K562 (cell line): ENCODE results near the gene MICALL2. TPM values are rescaled to one million over a fixed set of nuclear protein-coding genes. Genes with fewer than 3 reads are reported as not detected.

Experiments
- ATF1 ChIP-seq, 2 experiments: fragments of 450-650 bp in 1 of 2; IDR thresholded peaks; 2 replicates each; pipeline ENCODE4 v1.6.1; 2016; ENCODE audit warnings: missing compliant biosample characterization in 1 of 2, missing genetic modification characterization in 1 of 2
- BCLAF1 ChIP-seq, 2 experiments: fragments of 450-650 bp in 1 of 2; IDR thresholded peaks; 2 replicates each; pipeline ENCODE4 v1.6.1; 2011 to 2017; ENCODE audit warnings: low read depth in 2 of 2, antibody characterized with exemption in 1 of 2, borderline replicate concordance in 1 of 2, low read length in 1 of 2, mild to moderate bottlenecking in 1 of 2, mixed read lengths in 1 of 2; ENCODE audit not compliant: control insufficient read depth in 1 of 2
- CBFB ChIP-seq: sonication (generic); formaldehyde crosslinking; IDR thresholded peaks from 2 replicates; pipeline ENCODE4 v1.4.0; 2020; ENCODE audit warnings: mild to moderate bottlenecking, missing genetic modification reagents
- CCAR2 ChIP-seq: fragments of 200-400 bp; formaldehyde crosslinking; IDR thresholded peaks from 2 replicates; pipeline ENCODE4 v1.6.1; 2017; ENCODE audit warnings: mild to moderate bottlenecking, low read depth, low read length
- MCM5 ChIP-seq: fragments of 450-650 bp; IDR thresholded peaks from 2 replicates; pipeline ENCODE4 v1.6.1; 2016; ENCODE audit warnings: low read depth
- MTA1 ChIP-seq: fragments of 450-650 bp; IDR thresholded peaks from 2 replicates; pipeline ENCODE4 v1.6.1; 2017; ENCODE audit warnings: borderline replicate concordance
- PCBP2 ChIP-seq: fragments of 200-400 bp; formaldehyde crosslinking; IDR thresholded peaks from 2 replicates; pipeline ENCODE4 v1.6.1; 2018; ENCODE audit warnings: low read length, low read depth, mild to moderate bottlenecking, moderate library complexity; ENCODE audit not compliant: poor library complexity, severe bottlenecking
- PHF21A ChIP-seq: fragments of 450-650 bp; IDR thresholded peaks from 2 replicates; pipeline ENCODE4 v1.6.1; 2017; ENCODE audit warnings: low read depth, borderline replicate concordance
- RBFOX2 ChIP-seq: fragments of 200-400 bp; formaldehyde crosslinking; IDR thresholded peaks from 2 replicates; pipeline ENCODE4 v1.6.1; 2017; ENCODE audit warnings: low read depth, mild to moderate bottlenecking, low read length, moderate library complexity
- SMARCB1 ChIP-seq: IDR thresholded peaks from 2 replicates; pipeline ENCODE4 v1.6.1; 2011; ENCODE audit warnings: improper control_type of control experiment, low read depth; ENCODE audit not compliant: insufficient read length
- TCF15 ChIP-seq: fragments of 250-450 bp; sonication (Bioruptor Pico); IDR thresholded peaks from 2 replicates; pipeline ENCODE4 v1.8.0; 2022; ENCODE audit warnings: moderate library complexity, mild to moderate bottlenecking, inconsistent platforms
- U2AF2 ChIP-seq: fragments of 200-400 bp; formaldehyde crosslinking; optimal IDR thresholded peaks from 2 replicates; pipeline ENCODE3; 2017; ENCODE audit warnings: low read depth, mild to moderate bottlenecking, low read length
- ZBED1 ChIP-seq: IDR thresholded peaks from 2 replicates; pipeline ENCODE4 v1.6.1; 2014
- ZNF263 ChIP-seq: sonication (generic); formaldehyde crosslinking; IDR thresholded peaks from 2 replicates; pipeline ENCODE4 v1.8.0; 2022; ENCODE audit warnings: mild to moderate bottlenecking, missing genetic modification reagents, borderline replicate concordance
- ZNF407 ChIP-seq: fragments of 450-650 bp; IDR thresholded peaks from 2 replicates; pipeline ENCODE4 v1.6.1; 2016; ENCODE audit warnings: low read depth
- ZNF696 ChIP-seq: fragments of 250-450 bp; sonication (Bioruptor Pico); conservative IDR thresholded peaks from 2 replicates; pipeline ENCODE4 v1.4.0; 2020; ENCODE audit warnings: mild to moderate bottlenecking, moderate library complexity
- polyA plus RNA-seq, 8 experiments: library from polyadenylated mRNA; depleted of rRNA in 4 of 8; stranded (reverse) in 5 of 8; unstranded in 3 of 8; fragments of >200 nt; fragmentation: Nextera tagmentation in 2 of 8; fragmentation: Illumina TruSeq in 1 of 8; extraction: Ambion mirVana in 2 of 8; extraction: Trizol in 1 of 8; gene quantifications; 2 replicates each; pipeline versions ENCODE4 v1.2.1 to v1.2.3, GENCODE V29; 2011 to 2014; ENCODE audit warnings: inconsistent platforms in 1 of 8, missing spikeins in 1 of 8
- total RNA-seq, 7 experiments: library from RNA; depleted of rRNA in 6 of 7; stranded (reverse); fragments of >200 nt in 6 of 7; fragmentation: Illumina TruSeq in 2 of 7; extraction: Trizol in 2 of 7; gene quantifications; 2 replicates each; pipeline versions ENCODE4 v1.2.1 to v1.2.3, GENCODE V29; 2011 to 2021; ENCODE audit warnings: low replicate concordance in 1 of 7

Gene MICALL2
- total and polyA plus RNA-seq, 9 of the 15 experiments (the other 6 are each of a cell fraction or from before 2014, with no cell fraction given): 1.8 to 103 (median 17.0) TPM

- TF ChIP-seq BCLAF1 (IDR thresholded peaks at IDR 0.05; ENCODE audit: borderline replicate concordance in 1 of 2, control insufficient read depth in 1 of 2, low read depth in 2 of 2, low read length in 1 of 2): no peak
- no peak for TF ChIP-seq ZNF407
- TF ChIP-seq TCF15 (CRISPR knock-in tag): no peak
- TF ChIP-seq ATF1 (CRISPR knock-in tag; IDR thresholded peaks at IDR 0.05): no peak
- peak; percentile 34; the same call in 1 of the 2 replicates for TF ChIP-seq ATF1 (tag; IDR thresholded peaks at IDR 0.05)
- no peak for TF ChIP-seq ZNF696 (CRISPR knock-in tag)
- TF ChIP-seq CCAR2: no peak
- TF ChIP-seq ZNF263: 0 out of 2 replicates have a peak, but pooled peaks have one; percentile 65
- peak; percentile 43; the same call in 1 of the 2 replicates for TF ChIP-seq ZBED1
- no peak for TF ChIP-seq MCM5
- TF ChIP-seq CBFB (CRISPR knock-in tag): no peak
- TF ChIP-seq U2AF2: no peak
- TF ChIP-seq SMARCB1: no peak
- 0 out of 2 replicates have a peak, but pooled peaks have one; percentile 17 for TF ChIP-seq RBFOX2
- TF ChIP-seq PCBP2: no peak
- TF ChIP-seq PHF21A: no peak
- no peak for TF ChIP-seq MTA1
Observed at GRCh38 chr7:1432411-1433082, 26.7 kb downstream of the MICALL2 start (continued).
